AG20443 (cell line): ENCODE results near the gene E2F8.

Experiments
- DNase-seq: peaks from one replicate; pipeline ENCODE4 v3.0.0; 2012; ENCODE audit warnings: low spot score, mixed read lengths

E2F8 gene

GRCh38 chr11:19252394-19253152, 11.8 kb upstream of the E2F8 start:
- DNase-seq = no peak

GRCh38 chr11:19251577-19251976, 10.8 kb upstream of the E2F8 start:
- DNase-seq = no peak

GRCh38 chr11:19246816-19247215, 6.1 kb upstream of the E2F8 start:
- DNase-seq = no peak

- DNase-seq = no peak
Measured at GRCh38 chr11:19245351-19245750, 4.6 kb upstream of the E2F8 start.

GRCh38 chr11:19244621-19245020, 3.9 kb upstream of the E2F8 start:
- no peak for DNase-seq

GRCh38 chr11:19244084-19244483, 3.3 kb upstream of the E2F8 start:
- DNase-seq = peak; percentile 27

GRCh38 chr11:19243613-19244012, 2.9 kb upstream of the E2F8 start:
- DNase-seq = no peak

GRCh38 chr11:19243143-19243542, 2.4 kb upstream of the E2F8 start:
- DNase-seq = no peak

- peak; percentile 47 for DNase-seq
Measured at GRCh38 chr11:19242179-19242932, 1.6 kb upstream of the E2F8 start.

- DNase-seq = peak; percentile 62
Measured at GRCh38 chr11:19241260-19242178, 774 bp upstream of the E2F8 start.

GRCh38 chr11:19239039-19239438, 1.7 kb downstream of the E2F8 start:
- no peak for DNase-seq

- no peak for DNase-seq
Measured at GRCh38 chr11:19237813-19238212, 2.9 kb downstream of the E2F8 start.

GRCh38 chr11:19237381-19237780, 3.4 kb downstream of the E2F8 start:
- no peak for DNase-seq

- no peak for DNase-seq
Measured at GRCh38 chr11:19234231-19234817, 6.4 kb downstream of the E2F8 start.

- peak; percentile 64 for DNase-seq
Measured at GRCh38 chr11:19232910-19233503, 7.7 kb downstream of the E2F8 start.

- DNase-seq = no peak
Measured at GRCh38 chr11:19229671-19230070, 11.1 kb downstream of the E2F8 start.

GRCh38 chr11:19228968-19229367, 11.8 kb downstream of the E2F8 start:
- no peak for DNase-seq

GRCh38 chr11:19226378-19227195, 14.2 kb downstream of the E2F8 start:
- DNase-seq = no peak

- no peak for DNase-seq
Measured at GRCh38 chr11:19225581-19225980, 15.2 kb downstream of the E2F8 start.

GRCh38 chr11:19225123-19225522, 15.6 kb downstream of the E2F8 start:
- DNase-seq = no peak
